ENCODE measurements around the gene BIN2.

- TF ChIP-seq, protein P1, sequence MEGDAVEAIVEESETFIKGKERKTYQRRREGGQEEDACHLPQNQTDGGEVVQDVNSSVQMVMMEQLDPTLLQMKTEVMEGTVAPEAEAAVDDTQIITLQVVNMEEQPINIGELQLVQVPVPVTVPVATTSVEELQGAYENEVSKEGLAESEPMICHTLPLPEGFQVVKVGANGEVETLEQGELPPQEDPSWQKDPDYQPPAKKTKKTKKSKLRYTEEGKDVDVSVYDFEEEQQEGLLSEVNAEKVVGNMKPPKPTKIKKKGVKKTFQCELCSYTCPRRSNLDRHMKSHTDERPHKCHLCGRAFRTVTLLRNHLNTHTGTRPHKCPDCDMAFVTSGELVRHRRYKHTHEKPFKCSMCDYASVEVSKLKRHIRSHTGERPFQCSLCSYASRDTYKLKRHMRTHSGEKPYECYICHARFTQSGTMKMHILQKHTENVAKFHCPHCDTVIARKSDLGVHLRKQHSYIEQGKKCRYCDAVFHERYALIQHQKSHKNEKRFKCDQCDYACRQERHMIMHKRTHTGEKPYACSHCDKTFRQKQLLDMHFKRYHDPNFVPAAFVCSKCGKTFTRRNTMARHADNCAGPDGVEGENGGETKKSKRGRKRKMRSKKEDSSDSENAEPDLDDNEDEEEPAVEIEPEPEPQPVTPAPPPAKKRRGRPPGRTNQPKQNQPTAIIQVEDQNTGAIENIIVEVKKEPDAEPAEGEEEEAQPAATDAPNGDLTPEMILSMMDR (conservative IDR thresholded peaks at IDR 0.05 in 1 of 2, IDR thresholded peaks at IDR 0.05 in 1 of 2; ENCODE audit: low read depth in 1 of 2, low read length in 2 of 2) = no peak
- TF ChIP-seq EZH2 (IDR thresholded peaks at IDR 0.05; ENCODE audit: low read length, missing control alignments) = no peak
Measured at GRCh38 chr12:51335931-51336330, 12.0 kb upstream of the BIN2 start.
